NB4 (cell line): ENCODE results near the gene HLA-DOA.

Experiments used
- DNase-seq: peaks from one replicate; pipeline ENCODE4 v3.0.0; 2010; ENCODE audit warnings: low read depth
- H3K4me3 ChIP-seq: one replicate; pipeline ENCODE4 v1.5.1; 2011; ENCODE audit warnings: mild to moderate bottlenecking, low read depth, low read length, moderate library complexity
- MYC ChIP-seq: IDR thresholded peaks from 2 replicates; pipeline ENCODE4 v1.6.1; 2011; ENCODE audit warnings: low read depth, low read length
- POLR2A ChIP-seq: IDR thresholded peaks from 2 replicates; pipeline ENCODE4 v1.6.1; 2011; ENCODE audit warnings: mild to moderate bottlenecking; ENCODE audit not compliant: insufficient read length; ENCODE audit errors: extremely low read depth
- TF ChIP-seq, protein P1 (sequence below): IDR thresholded peaks from one replicate; pipeline ENCODE4 v1.5.1; 2012; ENCODE audit warnings: low read depth, low read length
- TF ChIP-seq, protein P2 (sequence below): IDR thresholded peaks from 2 replicates; pipeline ENCODE4 v1.6.1; 2011; ENCODE audit warnings: low read depth, low read length

The HLA-DOA gene

GRCh38 chr6:32974016-32974333 lies 35.4 kb downstream of the HLA-DOA start:
- H3K4me3 ChIP-seq: peak overlapping the region; percentile 99
- peak; percentile 66 for DNase-seq
- no peak for TF ChIP-seq POLR2A
- no peak for TF ChIP-seq MYC
- TF ChIP-seq, protein P1, sequence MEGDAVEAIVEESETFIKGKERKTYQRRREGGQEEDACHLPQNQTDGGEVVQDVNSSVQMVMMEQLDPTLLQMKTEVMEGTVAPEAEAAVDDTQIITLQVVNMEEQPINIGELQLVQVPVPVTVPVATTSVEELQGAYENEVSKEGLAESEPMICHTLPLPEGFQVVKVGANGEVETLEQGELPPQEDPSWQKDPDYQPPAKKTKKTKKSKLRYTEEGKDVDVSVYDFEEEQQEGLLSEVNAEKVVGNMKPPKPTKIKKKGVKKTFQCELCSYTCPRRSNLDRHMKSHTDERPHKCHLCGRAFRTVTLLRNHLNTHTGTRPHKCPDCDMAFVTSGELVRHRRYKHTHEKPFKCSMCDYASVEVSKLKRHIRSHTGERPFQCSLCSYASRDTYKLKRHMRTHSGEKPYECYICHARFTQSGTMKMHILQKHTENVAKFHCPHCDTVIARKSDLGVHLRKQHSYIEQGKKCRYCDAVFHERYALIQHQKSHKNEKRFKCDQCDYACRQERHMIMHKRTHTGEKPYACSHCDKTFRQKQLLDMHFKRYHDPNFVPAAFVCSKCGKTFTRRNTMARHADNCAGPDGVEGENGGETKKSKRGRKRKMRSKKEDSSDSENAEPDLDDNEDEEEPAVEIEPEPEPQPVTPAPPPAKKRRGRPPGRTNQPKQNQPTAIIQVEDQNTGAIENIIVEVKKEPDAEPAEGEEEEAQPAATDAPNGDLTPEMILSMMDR: no peak
- TF ChIP-seq, protein P2, sequence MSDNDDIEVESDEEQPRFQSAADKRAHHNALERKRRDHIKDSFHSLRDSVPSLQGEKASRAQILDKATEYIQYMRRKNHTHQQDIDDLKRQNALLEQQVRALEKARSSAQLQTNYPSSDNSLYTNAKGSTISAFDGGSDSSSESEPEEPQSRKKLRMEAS: no peak

- peak; percentile 13 for TF ChIP-seq POLR2A
- TF ChIP-seq, protein P2: no peak
- no peak for TF ChIP-seq MYC
- peak; percentile 63 for DNase-seq
- H3K4me3 ChIP-seq: peak overlapping the region; percentile 99
These were observed 36.0 kb downstream of the HLA-DOA start for GRCh38 chr6:32973144-32974015.

- H3K4me3 ChIP-seq: peak overlapping the region; percentile 99
- TF ChIP-seq, protein P1: no peak
- TF ChIP-seq, protein P2: no peak
- TF ChIP-seq MYC: no peak
- no peak for TF ChIP-seq POLR2A
- DNase-seq: peak; percentile 70
These were observed 36.8 kb downstream of the HLA-DOA start for GRCh38 chr6:32972353-32973143.

- peak overlapping the region; percentile 99 for H3K4me3 ChIP-seq
- TF ChIP-seq POLR2A (peak; percentile 99), MYC (peak; percentile 89)
- TF ChIP-seq, protein P1: no peak
- TF ChIP-seq, protein P2: peak; percentile 63
- peak; percentile 100 for DNase-seq
These were observed 37.6 kb downstream of the HLA-DOA start for GRCh38 chr6:32971581-32972352.

DNA sequence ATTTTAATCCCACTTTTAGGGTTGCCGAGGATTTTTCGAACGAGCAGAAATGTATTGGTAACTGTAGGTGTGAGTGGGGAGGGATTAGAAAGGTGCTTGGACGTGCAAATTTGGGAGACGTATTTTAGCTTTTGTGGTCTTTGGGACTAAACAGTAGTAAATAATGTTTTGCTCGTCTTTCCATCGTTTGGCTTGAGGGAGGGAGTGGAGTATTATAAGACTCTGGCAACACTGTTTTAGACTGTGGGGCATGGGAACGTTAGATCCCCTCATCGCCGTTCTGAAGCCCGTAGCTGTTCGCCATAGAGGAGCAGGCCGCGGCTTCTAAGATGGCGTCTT lies 38.2 kb downstream of the HLA-DOA start:
- no peak for DNase-seq
- TF ChIP-seq, protein P2: no peak
- TF ChIP-seq, protein P1: no peak
- no peak for TF ChIP-seq MYC
- TF ChIP-seq POLR2A: peak; percentile 57
- peak overlapping the region; percentile 83 for H3K4me3 ChIP-seq
